Measurements from ENCODE around the gene HNRNPDL.
A peak's percentile ranks its signal among the peaks of the same experiment; 100 is the strongest.

Gene HNRNPDL

GRCh38 chr4:82381661-82382296 is 48.5 kb downstream of the HNRNPDL start:
- no peak for DNase-seq

DNA sequence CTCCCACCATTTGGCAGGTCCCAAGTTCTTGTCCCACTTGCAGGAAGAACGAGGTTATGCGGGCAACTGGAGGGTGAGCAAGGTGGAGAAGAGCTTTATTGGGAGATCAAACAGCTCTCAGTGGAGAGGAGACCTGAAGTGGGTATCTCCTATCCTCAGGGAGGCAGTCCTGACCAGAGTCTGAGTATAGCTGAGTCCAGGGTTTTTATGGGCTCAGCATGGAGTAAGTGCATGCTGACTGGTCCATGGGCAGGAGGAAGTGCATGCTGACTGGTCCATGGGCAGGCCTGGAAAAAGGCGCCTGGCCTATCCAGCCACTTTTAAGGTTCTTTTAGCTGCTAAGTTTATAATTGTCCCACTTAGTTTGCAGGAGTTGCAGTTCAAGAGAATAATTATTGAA is 49.0 kb downstream of the HNRNPDL start:
- DNase-seq, result no peak

GRCh38 chr4:82380831-82381230 is 49.4 kb downstream of the HNRNPDL start:
- DNase-seq, result no peak

GRCh38 chr4:82380344-82380743 is 49.9 kb downstream of the HNRNPDL start:
- DNase-seq, result no peak

DNA sequence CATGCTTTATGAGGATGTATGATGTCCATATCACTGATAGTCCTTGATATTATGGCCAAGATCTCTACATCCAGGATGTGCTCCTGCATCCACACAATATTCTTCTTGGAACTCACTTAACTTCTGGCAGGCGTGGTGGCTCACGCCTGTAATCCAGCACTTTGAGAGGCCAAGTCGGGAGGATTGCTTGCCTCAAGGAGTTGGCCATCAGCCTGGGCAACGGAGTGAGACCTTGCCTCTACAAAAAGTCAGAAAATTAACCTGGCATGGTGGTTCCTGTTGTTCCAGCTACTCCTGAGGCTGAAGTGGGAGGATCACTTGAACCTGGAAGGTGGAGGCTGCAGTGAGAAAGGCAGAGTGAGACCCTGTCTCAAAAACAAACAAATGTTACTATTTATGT is 54.2 kb downstream of the HNRNPDL start:
- DNase-seq, result no peak

GRCh38 chr4:82373816-82374625 is 56.2 kb downstream of the HNRNPDL start, which contains the start of gene HNRNPD:
TSS of gene HNRNPD (minus strand) at chr4:82373991. CDS start at chr4:82373678, 313 bp downstream.
- DNase-seq, result peak; percentile 99

GRCh38 chr4:82373486-82373815 is 56.8 kb downstream of the HNRNPDL start:
- no peak for DNase-seq

All from NCI-H446 treated with DMSO at 0.1 percent for 48 hours (cell line).